GM06990 (cell line): Measurements from ENCODE around the gene TRIM10.

ENCODE experiments used
- DNase-seq: peaks from one replicate; pipeline ENCODE4 v3.0.0-alpha.2; 2011; ENCODE audit not compliant: insufficient read length; ENCODE audit errors: extremely low read depth
- H3K27me3 ChIP-seq: replicated peaks from 2 replicates; pipeline ENCODE4 v1.6.0; 2011; ENCODE audit warnings: low read length; ENCODE audit not compliant: control insufficient read depth, insufficient read depth
- H3K36me3 ChIP-seq: 2 replicates; pipeline ENCODE4 v1.5.1; 2011; ENCODE audit warnings: low read length; ENCODE audit not compliant: control insufficient read depth, insufficient read depth
- H3K4me3 ChIP-seq: replicated peaks from 2 replicates; pipeline ENCODE4 v1.5.1; 2011; ENCODE audit warnings: low read depth, mild to moderate bottlenecking, control low read depth, low read length
- CTCF ChIP-seq: IDR thresholded peaks from 2 replicates; pipeline ENCODE4 v1.5.1; 2011; ENCODE audit warnings: low read length, control low read depth, mild to moderate bottlenecking, inconsistent platforms; ENCODE audit not compliant: insufficient read depth, poor library complexity, severe bottlenecking

Gene TRIM10

DNA sequence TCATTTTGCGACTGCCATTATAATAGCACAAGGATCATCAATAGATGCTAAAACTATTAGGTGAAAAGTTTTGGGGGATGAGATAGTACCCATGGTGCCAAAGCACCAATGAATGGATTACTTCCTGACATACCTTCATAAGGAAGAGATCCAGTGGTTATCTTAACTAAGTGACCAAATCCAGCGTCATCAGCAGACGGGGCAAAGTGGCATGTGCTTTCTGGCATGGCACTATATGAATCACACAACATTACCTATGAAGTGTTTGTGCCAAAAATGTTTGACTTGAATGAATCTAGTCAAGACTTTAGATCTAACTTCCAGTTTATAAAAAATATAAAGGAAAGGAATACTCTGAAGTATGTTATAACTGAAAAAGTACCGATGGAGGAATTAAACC, 41.4 kb upstream of the TRIM10 start:
- no peak for TF ChIP-seq CTCF
- DNase-seq = no peak
- H3K27me3 ChIP-seq = no peaks in the 10 kb centered on the region
- H3K36me3 ChIP-seq = peaks cover 22% of the 10 kb centered on the region
- H3K4me3 ChIP-seq = no peak overlapping the region

GRCh38 chr6:30200551-30201281, 39.7 kb upstream of the TRIM10 start:
- no peak for DNase-seq

DNA sequence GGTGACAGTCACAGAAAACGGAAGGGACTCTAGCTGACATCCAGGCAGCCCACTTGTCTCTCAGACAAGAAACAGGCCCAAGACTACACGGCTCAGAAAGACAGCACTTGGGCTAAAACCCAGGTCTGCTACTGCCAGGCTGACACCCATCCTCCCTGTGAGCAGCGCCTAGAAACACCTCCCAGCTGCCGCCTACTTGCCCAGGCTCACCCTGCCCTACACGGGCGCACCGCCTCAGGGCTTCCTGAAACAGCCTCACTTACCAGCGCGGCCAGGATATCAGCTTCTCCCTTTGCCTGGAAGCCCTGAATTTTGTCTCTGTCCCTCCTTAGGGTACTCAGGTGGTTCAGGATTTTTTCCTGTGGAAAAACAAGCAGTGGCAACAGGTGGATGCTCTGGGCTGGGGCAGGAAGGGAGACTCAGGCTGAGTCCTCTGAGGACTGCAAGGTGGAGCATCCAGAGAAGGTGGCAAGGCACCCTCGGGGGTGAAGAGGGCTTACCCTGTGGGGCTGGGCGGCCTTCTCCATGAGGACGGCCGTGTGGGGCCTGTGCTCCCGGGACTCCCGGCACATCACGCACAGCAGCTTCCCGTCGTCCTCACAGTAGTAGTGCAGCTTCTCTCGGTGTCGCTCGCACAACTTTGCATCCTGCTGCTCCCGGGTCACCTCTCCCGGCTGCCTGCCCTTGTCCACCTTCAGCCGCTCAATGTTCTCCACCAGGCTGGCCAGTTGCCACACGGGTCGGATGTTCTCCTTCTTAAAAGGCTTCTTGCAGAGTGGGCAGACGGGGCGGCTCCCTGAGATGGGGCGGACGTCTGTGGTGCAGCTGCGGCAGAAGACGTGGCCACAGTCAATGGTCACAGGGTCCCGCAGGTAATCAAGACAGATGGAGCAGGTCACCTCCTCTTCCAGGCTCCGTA, 37.4 kb upstream of the TRIM10 start:
- DNase-seq = no peak
- Histone ChIP-seq H3K4me3 (no peak overlapping the region), H3K36me3 (peaks cover 39% of the 10 kb centered on the region), H3K27me3 (no peaks in the 10 kb centered on the region)
- no peak for TF ChIP-seq CTCF

More at GRCh38 chr6:30200551-30201281, 39.7 kb upstream of the TRIM10 start:
- Histone ChIP-seq H3K27me3 (no peaks in the 10 kb centered on the region), H3K4me3 (no peak overlapping the region), H3K36me3 (peaks cover 34% of the 10 kb centered on the region)
- no peak for TF ChIP-seq CTCF

DNA sequence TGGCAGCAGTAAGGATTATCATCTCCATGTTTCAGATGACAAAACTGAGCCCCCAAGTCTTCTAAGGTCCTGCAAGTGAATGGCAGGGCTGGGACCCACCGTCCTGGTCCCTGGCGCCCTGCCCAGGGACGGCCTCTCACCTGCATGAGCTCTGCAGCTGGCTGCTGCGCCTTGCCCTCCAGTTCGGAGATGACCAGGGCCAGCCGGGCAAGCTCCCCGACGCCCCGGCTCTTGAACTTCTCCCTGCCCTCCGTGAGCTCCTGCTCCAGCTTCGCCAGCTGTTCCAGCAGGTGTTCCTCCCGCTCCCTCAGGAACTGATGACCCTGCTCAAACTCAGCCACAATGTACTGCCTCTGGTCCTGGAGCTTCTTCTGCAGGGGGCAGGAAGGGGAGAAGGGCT, 35.4 kb upstream of the TRIM10 start:
- Histone ChIP-seq H3K4me3 (no peak overlapping the region), H3K36me3 (peaks cover 43% of the 10 kb centered on the region), H3K27me3 (no peaks in the 10 kb centered on the region)
- no peak for DNase-seq
- no peak for TF ChIP-seq CTCF

DNA sequence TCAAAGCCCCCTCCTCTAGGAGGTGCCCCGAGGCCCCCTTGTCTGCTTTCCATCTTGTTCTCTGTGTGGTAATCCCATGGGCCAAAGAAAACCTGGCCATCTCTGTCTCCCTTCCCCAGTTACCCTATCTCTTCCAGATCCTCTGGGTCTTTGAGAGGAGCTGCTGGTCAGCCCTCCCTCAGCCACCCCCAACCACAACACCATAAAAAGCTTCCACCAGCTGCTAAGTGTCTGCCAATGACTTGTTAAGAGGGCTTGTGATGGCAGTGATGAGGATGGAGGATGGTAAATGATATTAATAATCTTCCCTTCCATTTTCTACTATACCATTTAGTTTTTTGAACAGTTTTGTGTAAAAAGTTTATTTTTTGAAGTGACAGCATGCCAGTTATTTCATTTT, 34.9 kb upstream of the TRIM10 start:
- Histone ChIP-seq H3K27me3 (no peaks in the 10 kb centered on the region), H3K4me3 (no peak overlapping the region), H3K36me3 (peaks cover 43% of the 10 kb centered on the region)
- DNase-seq = no peak
- no peak for TF ChIP-seq CTCF
